H9 (cell line): Measurements from ENCODE around the gene C6orf47. TPM values are rescaled to one million over a fixed set of nuclear protein-coding genes. Genes with fewer than 3 reads are reported as not detected.

Source experiments
- DNase-seq: peaks from one replicate; pipeline ENCODE4 v3.0.0-alpha.2; 2017
- H2AFZ ChIP-seq: one replicate; pipeline ENCODE4 v1.6.1; 2013; ENCODE audit warnings: mild to moderate bottlenecking, low read length, control low read depth, moderate library complexity
- H2AK5ac ChIP-seq: 2 replicates; pipeline ENCODE4 v1.6.1; 2013; ENCODE audit warnings: low read length, control low read depth, mixed read lengths; ENCODE audit not compliant: insufficient read length
- H2BK120ac ChIP-seq: one replicate; pipeline ENCODE4 v1.6.1; 2013; ENCODE audit warnings: low read depth, mild to moderate bottlenecking, low read length, control low read depth, inconsistent platforms; ENCODE audit not compliant: poor library complexity, severe bottlenecking
- H2BK12ac ChIP-seq: 2 replicates; pipeline ENCODE4 v1.6.1; 2013; ENCODE audit warnings: low read length, control low read depth, mixed read lengths, low read depth; ENCODE audit not compliant: insufficient read length
- H2BK15ac ChIP-seq: 2 replicates; pipeline ENCODE4 v1.6.1; 2013; ENCODE audit warnings: low read depth, low read length, control low read depth
- H2BK20ac ChIP-seq: one replicate; pipeline ENCODE4 v1.6.1; 2013; ENCODE audit warnings: low read depth, mild to moderate bottlenecking, low read length, control low read depth, inconsistent platforms; ENCODE audit not compliant: poor library complexity, severe bottlenecking
- H2BK5ac ChIP-seq: 2 replicates; pipeline ENCODE4 v1.6.1; 2013; ENCODE audit warnings: low read length, control low read depth, mixed read lengths; ENCODE audit not compliant: insufficient read length
- H3K14ac ChIP-seq: 2 replicates; pipeline ENCODE4 v1.6.1; 2013; ENCODE audit warnings: low read length, control low read depth; ENCODE audit not compliant: insufficient read depth
- H3K18ac ChIP-seq: 2 replicates; pipeline ENCODE4 v1.6.1; 2013; ENCODE audit warnings: low read depth, mild to moderate bottlenecking, mixed read lengths, low read length, control low read depth; ENCODE audit not compliant: insufficient read length
- H3K23ac ChIP-seq: 2 replicates; pipeline ENCODE4 v1.6.1; 2013; ENCODE audit warnings: low read length, control low read depth, mixed read lengths, low read depth; ENCODE audit not compliant: insufficient read length
- H3K23me2 ChIP-seq: 2 replicates; pipeline ENCODE4 v1.6.1; 2013; ENCODE audit warnings: low read depth, mild to moderate bottlenecking, mixed read lengths, low read length, control low read depth; ENCODE audit not compliant: insufficient read length, poor library complexity, severe bottlenecking
- H3K27ac ChIP-seq: 2 replicates; pipeline ENCODE4 v1.5.1; 2013; ENCODE audit warnings: low read length, control low read depth, mixed read lengths, low read depth; ENCODE audit not compliant: insufficient read length
- H3K27me3 ChIP-seq: 2 replicates; pipeline ENCODE4 v1.6.1; 2013; ENCODE audit warnings: low read length, control low read depth, inconsistent platforms; ENCODE audit not compliant: insufficient read depth
- H3K4ac ChIP-seq: 2 replicates; pipeline ENCODE4 v1.6.1; 2013; ENCODE audit warnings: low read depth, mild to moderate bottlenecking, control low read depth, inconsistent platforms, low read length, moderate library complexity
- H3K4me1 ChIP-seq: 2 replicates; pipeline ENCODE4 v1.6.1; 2013; ENCODE audit warnings: low read length, control low read depth, inconsistent platforms; ENCODE audit not compliant: insufficient read depth
- H3K4me2 ChIP-seq: 2 replicates; pipeline ENCODE4 v1.6.1; 2013; ENCODE audit warnings: low read length, control low read depth, mixed read lengths; ENCODE audit not compliant: insufficient read length, insufficient read depth
- H3K56ac ChIP-seq: 2 replicates; pipeline ENCODE4 v1.6.1; 2013; ENCODE audit warnings: low read depth, mild to moderate bottlenecking, mixed read lengths, low read length, control low read depth; ENCODE audit not compliant: insufficient read length
- H3K79me1 ChIP-seq: 2 replicates; pipeline ENCODE4 v1.6.1; 2013; ENCODE audit warnings: low read depth, mild to moderate bottlenecking, moderate library complexity, low read length, control low read depth, inconsistent platforms; ENCODE audit not compliant: insufficient read depth, poor library complexity, severe bottlenecking
- H3K79me2 ChIP-seq: 2 replicates; pipeline ENCODE4 v1.6.1; 2013; ENCODE audit warnings: low read length, control low read depth, inconsistent platforms; ENCODE audit not compliant: insufficient read depth
- H3K9ac ChIP-seq: 2 replicates; pipeline ENCODE4 v1.6.1; 2013; ENCODE audit warnings: low read length, control low read depth, mixed read lengths; ENCODE audit not compliant: insufficient read length; ENCODE audit errors: extremely low read depth
- H3K9me3 ChIP-seq: one replicate; pipeline ENCODE4 v1.6.1; 2013; ENCODE audit warnings: low read depth, low read length, inconsistent platforms; ENCODE audit not compliant: control insufficient read depth
- H3T11ph ChIP-seq: one replicate; pipeline ENCODE4 v1.6.1; 2013; ENCODE audit warnings: mild to moderate bottlenecking, low read length, control low read depth, inconsistent platforms
- H4K20me1 ChIP-seq: one replicate; pipeline ENCODE4 v1.6.1; 2013; ENCODE audit not compliant: control insufficient read depth, insufficient read length, insufficient read depth
- H4K5ac ChIP-seq: 2 replicates; pipeline ENCODE4 v1.6.1; 2013; ENCODE audit warnings: low read depth, mild to moderate bottlenecking, mixed read lengths, low read length, control low read depth; ENCODE audit not compliant: insufficient read length
- H4K8ac ChIP-seq: replicated peaks from 2 replicates; pipeline ENCODE4 v1.6.1; 2013; ENCODE audit warnings: low read length, control low read depth, mixed read lengths, low read depth; ENCODE audit not compliant: insufficient read length
- H4K91ac ChIP-seq: 2 replicates; pipeline ENCODE4 v1.6.1; 2013; ENCODE audit warnings: low read depth, mild to moderate bottlenecking, moderate library complexity, mixed read lengths, low read length, control low read depth; ENCODE audit not compliant: insufficient read length
- H3K27ac Mint-ChIP-seq, 3 experiments: 2 replicates in 2 of 3; 3 replicates in 1 of 3; pipeline ENCODE4 v1.8.0; 2020 to 2021; ENCODE audit warnings: mixed read lengths in 3 of 3, mild to moderate bottlenecking in 1 of 3, moderate library complexity in 1 of 3
- H3K27me3 Mint-ChIP-seq: 2 replicates; pipeline ENCODE4 v1.8.0; 2021; ENCODE audit warnings: low read depth, mild to moderate bottlenecking, moderate library complexity, mixed read lengths
- H3K36me3 Mint-ChIP-seq, 3 experiments: 2 replicates in 2 of 3; 3 replicates in 1 of 3; pipeline ENCODE4 v1.8.0; 2020 to 2021; ENCODE audit warnings: low read depth in 3 of 3, mixed read lengths in 3 of 3; ENCODE audit not compliant: insufficient read depth in 1 of 3
- H3K4me1 Mint-ChIP-seq, 2 experiments: 2 replicates each; pipeline ENCODE4 v1.8.0; 2020; ENCODE audit warnings: mixed read lengths in 2 of 2
- H3K4me3 Mint-ChIP-seq, 2 experiments: 2 replicates in 1 of 2; 3 replicates in 1 of 2; pipeline ENCODE4 v1.8.0; 2020 to 2021; ENCODE audit warnings: mild to moderate bottlenecking in 2 of 2, mixed read lengths in 2 of 2, moderate library complexity in 1 of 2
- H3K9me3 Mint-ChIP-seq, 2 experiments: 2 replicates in 1 of 2; 3 replicates in 1 of 2; pipeline ENCODE4 v1.8.0; 2020; ENCODE audit warnings: mild to moderate bottlenecking in 2 of 2, mixed read lengths in 2 of 2, moderate library complexity in 1 of 2
- WGBS: extraction: QIAGEN DNeasy Blood & Tissue Kit; methylation state at CpG from one replicate; pipeline ENCODE4 v1.1.7; 2013; ENCODE audit warnings: missing lambda C conversion rate, low lambda C conversion rate, mixed read lengths; ENCODE audit not compliant: insufficient read length; ENCODE audit errors: extremely low coverage; 5-methylcytosine and 5-hydroxymethylcytosine counted together
- total RNA-seq: library from RNA; stranded (reverse); gene quantifications from 2 replicates; pipeline ENCODE4 v1.2.1, GENCODE V29; 2021
- TF ChIP-seq, protein P1 (sequence below): fragments of 200-600 bp; sonication (generic); conservative IDR thresholded peaks from 3 replicates; pipeline ENCODE4 v1.8.0; 2021; ENCODE audit warnings: antibody characterized with exemption, mild to moderate bottlenecking

Gene C6orf47
- total RNA-seq, 1 experiment from 2014 or later: 19.0 TPM

DNA sequence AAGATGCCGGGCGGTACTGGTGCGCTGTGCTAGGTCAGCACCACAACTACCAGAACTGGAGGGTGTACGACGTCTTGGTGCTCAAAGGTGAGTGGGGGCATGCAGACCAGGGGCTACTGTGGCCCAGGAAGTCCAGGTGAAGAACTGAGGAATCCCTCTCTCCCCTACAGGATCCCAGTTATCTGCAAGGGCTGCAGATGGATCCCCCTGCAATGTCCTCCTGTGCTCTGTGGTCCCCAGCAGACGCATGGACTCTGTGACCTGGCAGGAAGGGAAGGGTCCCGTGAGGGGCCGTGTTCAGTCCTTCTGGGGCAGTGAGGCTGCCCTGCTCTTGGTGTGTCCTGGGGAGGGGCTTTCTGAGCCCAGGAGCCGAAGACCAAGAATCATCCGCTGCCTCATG, 47.1 kb upstream of the C6orf47 start:
- no peaks in the 10 kb centered on the region for H3K27me3 ChIP-seq
- no peak overlapping the region for H2AFZ ChIP-seq
- H3K27ac Mint-ChIP-seq: peak overlapping the region in 1 of 3 experiments; percentile 54; a peak in 1 of 7 replicates
- no peak overlapping the region for H4K91ac ChIP-seq
- no peaks in the 10 kb centered on the region for H3K79me1 ChIP-seq
- WGBS: no CpG with 5 or more reads among the region's 10 CpGs
- TF ChIP-seq, protein P1, sequence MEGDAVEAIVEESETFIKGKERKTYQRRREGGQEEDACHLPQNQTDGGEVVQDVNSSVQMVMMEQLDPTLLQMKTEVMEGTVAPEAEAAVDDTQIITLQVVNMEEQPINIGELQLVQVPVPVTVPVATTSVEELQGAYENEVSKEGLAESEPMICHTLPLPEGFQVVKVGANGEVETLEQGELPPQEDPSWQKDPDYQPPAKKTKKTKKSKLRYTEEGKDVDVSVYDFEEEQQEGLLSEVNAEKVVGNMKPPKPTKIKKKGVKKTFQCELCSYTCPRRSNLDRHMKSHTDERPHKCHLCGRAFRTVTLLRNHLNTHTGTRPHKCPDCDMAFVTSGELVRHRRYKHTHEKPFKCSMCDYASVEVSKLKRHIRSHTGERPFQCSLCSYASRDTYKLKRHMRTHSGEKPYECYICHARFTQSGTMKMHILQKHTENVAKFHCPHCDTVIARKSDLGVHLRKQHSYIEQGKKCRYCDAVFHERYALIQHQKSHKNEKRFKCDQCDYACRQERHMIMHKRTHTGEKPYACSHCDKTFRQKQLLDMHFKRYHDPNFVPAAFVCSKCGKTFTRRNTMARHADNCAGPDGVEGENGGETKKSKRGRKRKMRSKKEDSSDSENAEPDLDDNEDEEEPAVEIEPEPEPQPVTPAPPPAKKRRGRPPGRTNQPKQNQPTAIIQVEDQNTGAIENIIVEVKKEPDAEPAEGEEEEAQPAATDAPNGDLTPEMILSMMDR: no peak
- no peak overlapping the region for H2AK5ac ChIP-seq
- H2BK12ac ChIP-seq: no peak overlapping the region
- H4K20me1 ChIP-seq: no peaks in the 10 kb centered on the region
- H3K4me3 Mint-ChIP-seq: no peak overlapping the region
- H2BK5ac ChIP-seq: no peak overlapping the region
- no peaks in the 10 kb centered on the region for H3K36me3 Mint-ChIP-seq
- no peaks in the 10 kb centered on the region; the same call in 1 of the 2 replicates for H3K4me1 ChIP-seq
- H2BK20ac ChIP-seq: no peak overlapping the region
- H3K27me3 Mint-ChIP-seq: peaks cover 9% of the 10 kb centered on the region
- no peaks in the 10 kb centered on the region for H3K79me2 ChIP-seq
- H3K14ac ChIP-seq: no peak overlapping the region
- no peak overlapping the region for H4K5ac ChIP-seq
- peaks cover 14 to 19% of the 10 kb centered on the region in 2 experiments for H3K4me1 Mint-ChIP-seq
- H3K4me2 ChIP-seq: no peak overlapping the region
- H4K8ac ChIP-seq: no peak overlapping the region
- no peak overlapping the region for H3K27ac ChIP-seq
- no peak overlapping the region for H2BK120ac ChIP-seq
- no peak overlapping the region for H3K9ac ChIP-seq
- no peak overlapping the region for H2BK15ac ChIP-seq
- no peak overlapping the region for H3K56ac ChIP-seq
- DNase-seq: no peak
- no peak overlapping the region for H3K18ac ChIP-seq
- H3K9me3 ChIP-seq: no peaks in the 10 kb centered on the region
- H3K9me3 Mint-ChIP-seq: no peaks in the 10 kb centered on the region; a peak in 1 of 5 replicates
- H3K23me2 ChIP-seq: peaks cover 1% of the 10 kb centered on the region
- no peak overlapping the region for H3K4ac ChIP-seq
- no peak overlapping the region for H3T11ph ChIP-seq
- H3K23ac ChIP-seq: no peak overlapping the region
